HG03457 (cell line): ENCODE data around the gene ADCY2.

Source experiments
- ATAC-seq: cut with Tn5 transposase; IDR thresholded peaks from one replicate; pipeline ENCODE4 v1.9.1; 2021; ENCODE audit warnings: moderate number of reproducible peaks; ENCODE audit not compliant: unreplicated experiment

Gene ADCY2

DNA sequence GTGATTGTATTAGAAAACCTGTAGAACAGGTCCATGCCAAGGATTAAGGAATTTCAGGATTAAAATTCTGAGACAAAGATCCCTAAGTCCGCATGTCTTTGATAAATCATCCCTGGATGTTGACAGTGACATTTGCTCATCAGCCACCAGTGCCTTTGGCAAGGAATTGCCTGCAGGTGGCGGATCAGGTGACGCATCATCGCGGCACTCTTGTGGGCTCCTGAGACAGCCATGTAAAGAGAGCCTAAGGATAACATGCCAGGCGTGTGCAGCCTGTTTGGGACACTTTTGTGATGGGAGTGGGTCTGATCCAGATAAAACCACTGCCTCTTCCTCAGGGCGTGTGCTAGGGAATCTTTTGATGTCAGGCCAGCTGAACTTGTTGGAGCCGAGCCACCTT lies 40.6 kb downstream of the ADCY2 start:
- ATAC-seq: no peak

- no peak for ATAC-seq
Observed at GRCh38 chr5:7437836-7438235, 41.9 kb downstream of the ADCY2 start.

DNA sequence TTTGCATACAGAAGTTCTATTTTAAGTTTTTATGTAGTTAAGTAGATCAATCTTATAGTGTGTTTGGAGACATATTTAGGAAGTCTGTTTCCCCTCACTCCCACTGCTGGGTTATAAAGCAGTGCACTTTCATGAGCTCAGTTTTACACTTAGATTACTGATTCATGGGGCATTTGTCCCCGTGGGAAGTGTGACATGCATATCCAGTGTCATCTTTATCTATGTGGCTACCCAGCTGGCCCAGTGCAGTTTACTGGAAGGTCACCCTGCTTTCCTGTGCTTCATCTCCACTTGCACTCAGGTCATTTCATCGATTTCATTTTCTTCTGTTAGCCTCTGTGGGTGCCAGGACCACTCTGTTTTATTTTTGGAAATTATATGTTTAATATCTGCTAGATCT lies 49.1 kb downstream of the ADCY2 start:
- no peak for ATAC-seq

DNA sequence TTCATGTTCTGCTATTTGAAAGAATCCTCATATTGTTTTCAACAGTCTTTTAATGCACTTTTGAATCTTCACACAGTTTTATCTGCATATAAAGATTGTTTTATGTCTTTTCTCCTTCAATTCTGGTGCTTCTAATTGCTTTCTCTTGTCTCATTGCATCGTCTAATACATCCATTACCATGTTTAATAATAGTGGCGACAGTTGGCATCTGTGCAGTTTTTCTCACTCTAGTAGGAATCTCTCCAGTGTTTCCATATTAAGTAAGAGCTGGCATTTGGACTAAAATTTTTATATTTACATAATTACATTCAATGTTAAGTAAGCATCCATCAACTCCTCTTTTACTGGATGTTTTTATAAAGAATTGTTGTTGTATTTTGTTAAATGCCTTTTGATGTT lies 49.9 kb downstream of the ADCY2 start:
- ATAC-seq: no peak

GRCh38 chr5:7446913-7447312 lies 51.0 kb downstream of the ADCY2 start:
- no peak for ATAC-seq

GRCh38 chr5:7453947-7454346 lies 58.0 kb downstream of the ADCY2 start:
- no peak for ATAC-seq

DNA sequence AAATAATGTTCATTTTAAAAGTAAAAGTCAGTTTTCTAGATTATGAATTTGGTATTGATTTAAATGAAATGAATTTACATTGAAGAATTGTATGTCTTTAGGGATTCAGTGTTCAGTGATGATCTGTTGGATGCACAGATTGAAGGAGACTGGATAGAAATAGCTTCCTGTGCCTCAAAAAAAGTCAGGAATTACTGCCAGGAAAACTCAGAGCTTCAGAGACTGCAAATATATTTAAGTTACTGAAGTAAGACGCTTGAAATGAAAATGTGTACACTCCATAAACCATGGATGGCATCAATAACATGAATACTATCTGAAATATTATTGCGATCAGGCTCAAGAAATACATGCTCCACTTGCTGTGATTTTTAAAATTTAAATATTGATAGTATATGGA lies 60.3 kb downstream of the ADCY2 start:
- ATAC-seq: no peak

DNA sequence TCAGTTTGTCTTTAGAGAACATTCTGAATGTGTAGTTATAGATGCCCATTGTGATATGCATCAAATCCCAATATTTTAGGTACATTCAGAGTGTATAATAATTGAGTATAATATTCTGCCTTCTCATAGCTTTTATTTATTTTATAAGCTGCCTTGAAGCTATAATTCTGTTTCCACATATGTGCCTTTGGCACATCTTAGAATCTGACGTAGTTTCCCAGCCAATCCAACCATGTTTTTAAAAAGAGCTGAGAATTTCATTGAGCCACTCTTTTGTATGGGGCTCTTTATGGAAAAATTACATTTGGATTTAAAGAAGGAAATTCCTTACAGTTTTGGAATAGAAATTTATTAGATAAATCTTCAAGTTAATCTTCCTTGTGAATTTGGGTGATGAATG lies 65.4 kb downstream of the ADCY2 start:
- no peak for ATAC-seq

DNA sequence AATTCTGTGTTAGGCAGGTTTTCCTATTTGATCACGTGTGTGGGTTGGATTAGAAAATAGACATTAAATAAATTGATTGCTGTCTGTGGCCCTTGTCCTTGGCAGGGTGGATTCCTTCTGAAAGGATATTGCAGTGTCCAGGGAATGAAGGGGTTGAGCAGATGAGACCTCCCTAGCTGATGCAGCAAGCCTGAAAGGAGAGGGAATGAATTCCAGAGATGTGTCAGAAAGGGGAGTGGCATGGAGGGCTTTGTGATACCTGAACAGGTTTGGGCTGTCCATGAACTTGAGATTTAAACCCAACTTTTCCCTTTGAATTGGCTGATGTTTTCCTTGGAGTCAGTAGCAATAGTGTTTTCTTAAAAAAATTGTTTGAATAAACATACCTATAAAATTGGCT lies 66.8 kb downstream of the ADCY2 start:
- ATAC-seq: no peak

DNA sequence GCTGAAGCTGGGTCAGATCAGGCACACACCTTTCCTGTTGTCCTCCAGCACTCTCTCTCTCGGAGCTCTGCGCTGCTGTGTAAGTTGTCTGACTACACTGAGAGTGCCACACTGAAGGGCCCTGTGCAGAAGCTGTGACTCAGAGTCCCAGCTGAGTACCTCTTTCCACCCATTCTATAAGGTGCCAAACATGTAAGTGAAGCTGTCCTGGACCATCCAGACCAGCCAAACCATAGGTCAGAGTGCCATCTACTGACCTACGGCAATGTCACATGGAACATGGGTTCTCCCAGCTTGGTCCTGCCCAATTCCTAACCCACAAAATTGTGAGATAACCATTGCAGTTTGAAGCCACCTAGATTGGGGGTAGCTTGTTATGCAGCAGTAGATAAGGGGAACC lies 68.2 kb downstream of the ADCY2 start:
- ATAC-seq: no peak

GRCh38 chr5:7467179-7467578 lies 71.2 kb downstream of the ADCY2 start:
- no peak for ATAC-seq

DNA sequence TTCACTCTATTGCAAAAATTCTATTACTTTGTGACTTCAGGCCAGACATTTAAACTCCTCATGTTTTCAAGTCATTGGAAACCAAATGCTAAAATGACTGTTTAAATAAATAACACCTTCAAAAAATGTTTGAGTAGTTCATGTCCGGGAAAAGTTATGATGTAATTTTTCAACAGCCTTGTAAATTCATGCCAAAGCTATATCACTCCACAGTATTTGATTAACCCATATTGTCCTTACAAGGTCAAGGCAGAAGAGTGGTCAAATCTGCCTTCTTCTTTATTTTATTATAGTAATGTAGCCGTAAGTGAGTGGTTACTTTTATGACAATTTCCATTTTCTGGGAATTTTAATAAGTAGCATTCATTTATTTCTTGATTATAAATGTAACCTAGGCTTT lies 72.8 kb downstream of the ADCY2 start:
- ATAC-seq: no peak

GRCh38 chr5:7471710-7472109 lies 75.8 kb downstream of the ADCY2 start:
- ATAC-seq: no peak

- ATAC-seq: no peak
Observed at GRCh38 chr5:7473115-7473514, 77.2 kb downstream of the ADCY2 start.

GRCh38 chr5:7473668-7474215 lies 77.8 kb downstream of the ADCY2 start:
- ATAC-seq: no peak

DNA sequence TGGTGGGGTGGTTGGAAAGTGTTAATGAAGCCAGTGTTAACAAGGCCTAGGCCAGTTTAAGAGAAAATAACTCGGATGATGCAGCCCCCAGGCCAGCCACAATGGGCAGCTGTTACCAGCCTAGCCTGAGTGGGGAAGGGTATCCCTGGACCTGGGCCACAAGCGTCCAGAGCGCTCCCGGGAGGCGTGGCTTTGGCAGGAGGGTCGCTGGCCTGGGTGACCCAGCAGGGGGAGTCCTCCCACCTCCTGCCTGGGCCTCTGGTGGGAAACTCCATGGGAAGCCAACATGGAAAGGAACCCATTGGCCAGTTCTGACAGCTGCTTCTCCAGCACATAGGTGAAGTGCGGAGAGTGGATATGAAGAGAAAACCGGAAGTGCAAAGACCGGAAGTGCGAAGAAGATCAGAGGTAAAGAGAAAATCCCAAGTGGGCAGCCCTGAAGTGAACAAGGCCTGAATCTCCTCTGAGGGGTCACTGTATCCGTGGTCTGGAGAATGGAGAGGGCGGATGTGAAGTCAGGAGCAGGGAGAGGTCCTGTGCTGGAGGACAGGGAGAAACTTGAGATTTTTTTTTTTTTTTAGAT lies 79.0 kb downstream of the ADCY2 start:
- ATAC-seq: no peak

DNA sequence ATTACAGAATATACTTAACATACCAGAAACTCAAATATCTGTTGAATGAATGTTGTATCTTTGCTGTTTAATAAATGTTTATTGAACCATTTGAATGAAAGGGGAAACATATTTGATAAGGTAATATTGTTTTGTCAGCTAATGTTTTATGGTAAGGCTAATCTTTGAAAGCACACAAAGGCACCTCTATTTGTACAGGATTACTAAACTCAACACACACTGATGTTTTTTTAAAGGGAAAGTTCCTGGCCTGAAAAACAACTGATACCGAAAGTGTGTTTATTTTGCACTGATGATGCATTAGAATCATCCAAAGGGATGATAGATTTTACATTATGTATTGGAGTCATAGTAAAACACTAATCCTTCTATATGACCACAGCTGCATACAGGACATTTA lies 82.5 kb downstream of the ADCY2 start:
- no peak for ATAC-seq

DNA sequence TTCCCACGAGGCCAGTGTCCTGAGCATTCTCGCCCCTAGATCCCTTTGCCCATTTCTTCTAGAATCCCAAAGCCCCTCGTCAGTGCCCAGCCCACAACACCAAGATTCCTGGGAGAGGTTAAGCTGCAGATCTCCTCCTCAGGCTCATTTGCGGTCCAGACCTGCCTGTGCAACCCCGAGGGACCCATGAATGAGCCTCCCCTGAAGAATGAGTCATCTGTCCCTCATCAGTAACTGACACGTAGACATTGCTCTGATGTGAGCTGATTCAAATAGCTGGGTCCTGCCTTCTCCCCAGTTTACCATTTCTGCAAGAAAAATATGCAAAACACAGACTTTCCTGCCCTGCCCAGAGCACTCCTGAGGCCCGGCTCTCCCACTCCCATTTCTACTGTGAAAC lies 92.8 kb downstream of the ADCY2 start:
- no peak for ATAC-seq

DNA sequence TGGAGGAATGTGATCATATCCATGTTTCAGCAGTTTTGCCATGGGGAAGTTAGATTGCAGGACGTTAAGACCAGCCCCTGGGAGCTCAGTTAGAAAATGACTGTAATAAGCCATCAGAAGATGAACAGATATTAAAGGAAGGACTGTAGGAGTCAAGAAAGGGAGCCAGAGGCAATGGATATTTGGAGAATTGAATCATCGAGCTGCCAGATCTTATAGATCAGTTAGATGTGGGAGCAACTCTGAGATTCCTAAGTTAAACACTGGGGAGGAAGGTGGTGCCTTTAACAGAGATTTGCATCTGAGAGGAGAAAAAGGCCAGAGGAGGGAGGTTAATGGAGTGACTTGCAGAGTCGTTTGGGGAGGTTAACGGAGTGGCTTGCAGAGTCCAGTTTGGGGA lies 96.4 kb downstream of the ADCY2 start:
- ATAC-seq: no peak

- ATAC-seq: no peak
Observed at GRCh38 chr5:7493081-7493480, 97.1 kb downstream of the ADCY2 start.

DNA sequence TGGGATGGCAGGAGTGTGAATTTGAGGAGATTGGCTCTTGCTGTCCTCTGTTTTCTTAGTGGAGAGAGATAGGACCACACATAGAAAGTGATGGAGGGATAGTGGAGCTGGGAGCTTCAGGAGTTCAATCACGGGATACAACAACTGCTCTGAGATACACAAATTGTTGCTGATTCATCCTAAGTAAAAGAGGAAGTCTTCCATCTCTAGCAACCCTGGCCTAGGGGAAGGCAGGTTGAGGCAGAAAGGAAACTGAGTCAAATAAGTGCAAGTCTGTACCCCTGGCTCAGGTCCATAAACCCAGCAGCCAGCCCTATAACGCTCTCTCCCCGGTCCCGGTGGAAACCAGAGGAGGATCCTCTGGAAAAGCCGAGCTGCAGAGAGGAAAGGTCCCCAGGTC lies 97.7 kb downstream of the ADCY2 start:
- ATAC-seq: no peak

GRCh38 chr5:7494481-7495130 lies 98.7 kb downstream of the ADCY2 start:
- ATAC-seq: no peak

DNA sequence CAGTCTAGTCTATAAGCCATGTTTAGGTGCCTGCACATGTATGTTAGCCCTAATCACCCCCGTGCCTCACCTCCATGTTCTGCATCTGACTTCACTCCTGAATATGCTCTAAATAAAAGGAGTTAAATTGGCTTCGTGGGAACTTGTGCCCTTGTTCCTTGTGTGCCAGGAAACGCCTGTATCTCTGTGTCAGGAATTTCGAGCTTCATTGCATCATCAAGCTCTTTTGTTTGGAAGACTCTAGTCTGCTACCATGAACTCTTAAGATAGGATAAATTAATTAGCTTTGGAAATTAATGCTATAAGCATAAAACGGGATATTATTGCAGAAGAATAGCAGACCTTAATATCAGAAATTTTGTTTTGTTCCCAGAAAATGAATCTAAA lies 99.2 kb downstream of the ADCY2 start:
- ATAC-seq: no peak
